Stimulated activated CD8-positive, alpha-beta memory T cell treated with anti-CD3 and anti-CD28 coated beads, Interleukin-15, amount 100 ng/mL, for 24 hours (primary cell): ENCODE results near the gene KCNK6.

Experiments
- DNase-seq: peaks from one replicate; pipeline ENCODE4 v3.0.0-alpha.2; 2020; ENCODE audit warnings: low read depth

KCNK6 gene

GRCh38 chr19:38319421-38320258 lies at the start of gene KCNK6:
Gene KCNK6 (plus strand): TSS chr19:38319845. CDS start chr19:38319951, 106 bp downstream.
- peak; percentile 13 for DNase-seq

- no peak for DNase-seq
Observed at GRCh38 chr19:38270587-38271167, 49.0 kb upstream of the KCNK6 start.

- DNase-seq, result no peak
Observed at GRCh38 chr19:38273499-38273898, 46.1 kb upstream of the KCNK6 start.

- DNase-seq, result no peak
Observed at GRCh38 chr19:38274739-38275138, 44.9 kb upstream of the KCNK6 start.

GRCh38 chr19:38276942-38277517 lies 42.6 kb upstream of the KCNK6 start:
- no peak for DNase-seq

- DNase-seq, result no peak
Observed at GRCh38 chr19:38277549-38277948, 42.1 kb upstream of the KCNK6 start.

- DNase-seq, result no peak
Observed at GRCh38 chr19:38277969-38278680, 41.5 kb upstream of the KCNK6 start.

GRCh38 chr19:38278751-38279150 lies 40.9 kb upstream of the KCNK6 start:
- DNase-seq, result no peak

- DNase-seq, result no peak
Observed at GRCh38 chr19:38280030-38280921, 39.4 kb upstream of the KCNK6 start.

GRCh38 chr19:38281811-38282566 lies 37.7 kb upstream of the KCNK6 start:
- DNase-seq, result no peak

GRCh38 chr19:38283271-38283670 lies 36.4 kb upstream of the KCNK6 start:
- DNase-seq, result no peak

GRCh38 chr19:38284422-38284821 lies 35.2 kb upstream of the KCNK6 start:
- DNase-seq, result no peak

GRCh38 chr19:38285567-38285966 lies 34.1 kb upstream of the KCNK6 start:
- no peak for DNase-seq

- DNase-seq, result no peak
Observed at GRCh38 chr19:38287604-38288003, 32.0 kb upstream of the KCNK6 start.

- no peak for DNase-seq
Observed at GRCh38 chr19:38288123-38288855, 31.4 kb upstream of the KCNK6 start.

- DNase-seq, result no peak
Observed at GRCh38 chr19:38289955-38290354, 29.7 kb upstream of the KCNK6 start.

GRCh38 chr19:38290631-38291147 lies 29.0 kb upstream of the KCNK6 start:
- DNase-seq, result no peak

GRCh38 chr19:38291855-38292254 lies 27.8 kb upstream of the KCNK6 start:
- no peak for DNase-seq

- DNase-seq, result no peak
Observed at GRCh38 chr19:38293281-38293680, 26.4 kb upstream of the KCNK6 start.

GRCh38 chr19:38294090-38294489 lies 25.6 kb upstream of the KCNK6 start:
- no peak for DNase-seq
